ENCODE results near the gene EGR4.

GRCh38 chr2:73279852-73280251, 13.5 kb downstream of the EGR4 start:
- TF ChIP-seq CTCF (IDR thresholded peaks at IDR 0.05) = no peak
- TF ChIP-seq POLR2A (IDR thresholded peaks at IDR 0.05) = no peak
- TF ChIP-seq POLR2AphosphoS5 (IDR thresholded peaks at IDR 0.05) = no peak
